HepG2 (cell line): ENCODE results near the gene AFAP1. TPM values are rescaled to one million over a fixed set of nuclear protein-coding genes. Genes with fewer than 3 reads are reported as not detected.
A peak's percentile ranks its signal among the peaks of the same experiment; 100 is the strongest.

Experiments
- ATAC-seq: fragments of 200-7000 bp; cut with Tn5 transposase; 3 replicates; pipeline ENCODE4 v1.9.1; 2020; ENCODE audit warnings: mild to moderate bottlenecking, moderate library complexity
- BruUV-seq: library from RNA; stranded (reverse); fragments of 400-500 nt; replicated peaks from 2 replicates; lab custom pipeline; 2021; lab: Mats Ljungman, UMichigan
- CTCF ChIA-PET: fragments of 300-600 bp; formaldehyde crosslinking; extraction: SDS; loops from one replicate; lab custom pipeline; 2021; ENCODE audit warnings: low total read pairs, inconsistent platforms, low intra/inter-chr PET ratio; lab: Yijun Ruan, JAX
- POLR2A ChIA-PET: fragments of 350-600 bp; sonication (Branson Sonifier 250); formaldehyde crosslinking; loops from one replicate; lab custom pipeline; 2020; ENCODE audit warnings: antibody characterized with exemption, inconsistent platforms; lab: Yijun Ruan, JAX
- DNase-seq: peaks from one replicate; pipeline ENCODE4 v3.0.0-alpha.2; 2015; ENCODE audit warnings: low spot score
- FAIRE-seq: peaks from 3 replicates; lab custom pipeline; 2011; peaks lifted over from hg19 to GRCh38; lab: Jason Lieb, UNC
- H2AFZ ChIP-seq: one replicate; pipeline ENCODE4 v1.6.1; 2011; ENCODE audit warnings: low read length, inconsistent platforms
- H3K27ac ChIP-seq: fragments of 300-600 bp; 3 replicates; pipeline ENCODE4 v1.8.0; 2011; ENCODE audit warnings: mixed run types, mild to moderate bottlenecking, mixed read lengths, low read length, inconsistent platforms; ENCODE audit not compliant: insufficient read depth; ENCODE audit errors: extremely low read length
- H3K27me3 ChIP-seq, 2 experiments: fragments of 200-600 bp in 1 of 2; 2 replicates in 1 of 2; 3 replicates in 1 of 2; pipeline versions ENCODE4 v1.6.0 to v1.8.0; 2011; ENCODE audit warnings: low read length in 2 of 2, mild to moderate bottlenecking in 2 of 2, moderate library complexity in 2 of 2, inconsistent platforms in 1 of 2; ENCODE audit not compliant: insufficient read depth in 2 of 2, control insufficient read depth in 1 of 2
- H3K36me3 ChIP-seq, 2 experiments: fragments of 200-600 bp in 1 of 2; replicated peaks in 1 of 2; 2 replicates in 1 of 2; 3 replicates in 1 of 2; pipeline versions ENCODE4 v1.5.1 to v1.8.0; 2011; ENCODE audit warnings: low read length in 2 of 2, inconsistent platforms in 1 of 2; ENCODE audit not compliant: insufficient read depth in 2 of 2, control insufficient read depth in 1 of 2
- H3K4me1 ChIP-seq: 2 replicates; pipeline ENCODE4 v1.5.1; 2012; ENCODE audit warnings: low read length, inconsistent platforms; ENCODE audit not compliant: insufficient read depth
- H3K4me2 ChIP-seq: 2 replicates; pipeline ENCODE4 v1.6.0; 2011; ENCODE audit warnings: low read depth, low read length, inconsistent platforms
- H3K4me3 ChIP-seq, 3 experiments: fragments of 200-600 bp in 1 of 3; sonication (generic), shearing (Covaris generic) in 1 of 3; replicated peaks in 1 of 3; 2 replicates each; pipeline ENCODE4 v1.5.1; 2011 to 2016; ENCODE audit warnings: low read length in 3 of 3, inconsistent platforms in 2 of 3, low read depth in 2 of 3, mild to moderate bottlenecking in 2 of 3, control low read depth in 1 of 3, mixed read lengths in 1 of 3; ENCODE audit not compliant: insufficient read depth in 1 of 3
- H3K79me2 ChIP-seq: one replicate; pipeline ENCODE4 v1.6.1; 2011; ENCODE audit warnings: low read length, inconsistent platforms; ENCODE audit not compliant: insufficient read depth
- H3K9ac ChIP-seq: 2 replicates; pipeline ENCODE4 v1.6.0; 2011; ENCODE audit warnings: mild to moderate bottlenecking, low read depth, low read length, inconsistent platforms; ENCODE audit not compliant: insufficient read depth
- H3K9me3 ChIP-seq: 2 replicates; pipeline ENCODE4 v1.5.1; 2012; ENCODE audit warnings: mild to moderate bottlenecking, low read length
- H4K20me1 ChIP-seq: 2 replicates; pipeline ENCODE4 v1.6.0; 2011; ENCODE audit warnings: inconsistent platforms, mild to moderate bottlenecking, low read length, moderate library complexity; ENCODE audit not compliant: insufficient read depth
- DMAP1 ChIP-seq: IDR thresholded peaks from 2 replicates; pipeline ENCODE4 v1.6.1; 2016
- MXD1 ChIP-seq: sonication (generic); formaldehyde crosslinking; IDR thresholded peaks from 2 replicates; pipeline ENCODE4 v1.4.0; 2020; ENCODE audit warnings: mild to moderate bottlenecking, missing genetic modification reagents
- NAIF1 ChIP-seq: sonication (generic); formaldehyde crosslinking; IDR thresholded peaks from 2 replicates; pipeline ENCODE4 v1.5.0; 2020; ENCODE audit warnings: mild to moderate bottlenecking, missing genetic modification reagents, borderline replicate concordance
- NFIB ChIP-seq: sonication (generic); formaldehyde crosslinking; IDR thresholded peaks from 2 replicates; pipeline ENCODE4 v1.9.0; 2021; ENCODE audit warnings: missing genetic modification reagents, mild to moderate bottlenecking, borderline replicate concordance
- SIN3A ChIP-seq: IDR thresholded peaks from 2 replicates; pipeline ENCODE4 v1.6.1; 2011; ENCODE audit warnings: low read depth, mild to moderate bottlenecking, control low read depth, low read length, borderline replicate concordance
- SRY ChIP-seq: sonication (generic); formaldehyde crosslinking; IDR thresholded peaks from 2 replicates; pipeline ENCODE4 v1.8.0; 2022; ENCODE audit warnings: mild to moderate bottlenecking, missing genetic modification reagents
- XBP1 ChIP-seq: sonication (generic); formaldehyde crosslinking; IDR thresholded peaks from 2 replicates; pipeline ENCODE4 v1.5.0; 2020; ENCODE audit warnings: missing genetic modification reagents
- ZBTB38 ChIP-seq: sonication (generic); formaldehyde crosslinking; IDR thresholded peaks from 2 replicates; pipeline ENCODE4 v1.5.1; 2020; ENCODE audit warnings: mild to moderate bottlenecking, missing genetic modification reagents
- ZNF280B ChIP-seq: sonication (generic); formaldehyde crosslinking; IDR thresholded peaks from 2 replicates; pipeline ENCODE4 v1.5.0; 2020; ENCODE audit warnings: missing genetic modification reagents, mild to moderate bottlenecking, borderline replicate concordance
- ZNF280D ChIP-seq: sonication (generic); formaldehyde crosslinking; IDR thresholded peaks from 2 replicates; pipeline ENCODE4 v1.5.1; 2020; ENCODE audit warnings: mild to moderate bottlenecking, missing genetic modification reagents
- ZNF83 ChIP-seq: sonication (generic); formaldehyde crosslinking; IDR thresholded peaks from 2 replicates; pipeline ENCODE4 v1.4.0; 2020; ENCODE audit warnings: missing genetic modification reagents, mild to moderate bottlenecking, borderline replicate concordance
- ZSCAN25 ChIP-seq: sonication (generic); formaldehyde crosslinking; IDR thresholded peaks from 2 replicates; pipeline ENCODE4 v1.8.0; 2022; ENCODE audit warnings: mild to moderate bottlenecking, missing genetic modification reagents
- WGBS: methylation state at CpG from one replicate; pipeline ENCODE4 v1.1.6; 2017; ENCODE audit warnings: low lambda C conversion rate; 5-methylcytosine and 5-hydroxymethylcytosine counted together
- in situ Hi-C: cut with HindIII; loops from 2 replicates; pipeline ENCODE4 v1.10.0; 2017; ENCODE audit warnings: low pct_unique_long_range_greater_than_20kb; ENCODE audit not compliant: extremely low pct_ligation_motif_present
- intact Hi-C: fragments of 100-400 bp; cut with micrococcal nuclease; formaldehyde crosslinking; loops from one replicate; pipeline ENCODE4 v1.10.0; 2022; ENCODE audit not compliant: unreplicated experiment
- polyA plus RNA-seq, 8 experiments: library from polyadenylated mRNA; depleted of rRNA in 3 of 8; stranded (reverse) in 7 of 8; unstranded in 1 of 8; fragments of >200 nt; fragmentation: Illumina TruSeq in 4 of 8; extraction: Trizol in 4 of 8; gene quantifications; 2 replicates each; pipeline versions ENCODE4 v1.2.1 to v1.2.3, GENCODE V29; 2011 to 2016; ENCODE audit warnings: low read depth in 4 of 8, missing spikeins in 1 of 8, mixed read lengths in 1 of 8; ENCODE audit not compliant: insufficient read depth in 1 of 8
- total RNA-seq, 5 experiments: library from RNA; depleted of rRNA; stranded (reverse); fragments of >200 nt; fragmentation: Illumina TruSeq; extraction: Trizol; gene quantifications; 2 replicates each; pipeline ENCODE4 v1.2.3, GENCODE V29; 2016; ENCODE audit warnings: low read depth in 1 of 5

The AFAP1 gene
- total and polyA plus RNA-seq, 2 of the 13 experiments (the other 11 are each of a cell fraction or from before 2014, with no cell fraction given), result 2.5 TPM

- Histone ChIP-seq H2AFZ (no peak overlapping the region), H4K20me1 (no peaks in the 10 kb centered on the region), H3K27me3 (no peaks in the 10 kb centered on the region), H3K79me2 (no peaks in the 10 kb centered on the region), H3K4me2 (no peak overlapping the region), H3K27ac (no peak overlapping the region), H3K9me3 (no peaks in the 10 kb centered on the region), H3K9ac (no peak overlapping the region), H3K4me3 (no peak overlapping the region), H3K4me1 (peaks cover 88% of the 10 kb centered on the region), H3K36me3 (peaks cover 5 to 11% of the 10 kb centered on the region in 2 experiments; a peak in 4 of 5 replicates)
- CTCF ChIA-PET, result interaction anchor here (1.1 to 2.2 kb wide), 3 partner anchors 33 to 217 kb away, joined by 4 to 11 read pairs (median 5); no protein-coding TSS in a partner anchor
- DNase-seq, result no peak
- 95% methylated on average over 20 of the region's 20 CpGs for WGBS
- no peak for ATAC-seq
- POLR2A ChIA-PET, result no interaction called here
- TF ChIP-seq ZNF280B (CRISPR knock-in tag), result 0 out of 2 replicates have a peak, but pooled peaks have one; percentile 31
- TF ChIP-seq ZNF83 (CRISPR knock-in tag), result no peak
- in situ Hi-C loops (loop anchor here (5.0 kb wide), 1 partner anchor 33 kb away; no protein-coding TSS in a partner anchor), intact Hi-C loops (loop anchor here (1.0 to 5.0 kb wide), 2 partner anchors 33 to 218 kb away; no protein-coding TSS in a partner anchor)
- no peak for FAIRE-seq
- no TSS peak for BruUV-seq
Measured at GRCh38 chr4:7769396-7770223, 170.1 kb downstream of the AFAP1 start.

GRCh38 chr4:7768736-7769135, 170.9 kb downstream of the AFAP1 start:
- Histone ChIP-seq H3K4me3 (no peak overlapping the region), H4K20me1 (no peaks in the 10 kb centered on the region), H3K27ac (no peak overlapping the region), H3K9ac (no peak overlapping the region), H3K36me3 (peaks cover 6 to 11% of the 10 kb centered on the region in 2 experiments; a peak in 4 of 5 replicates), H3K79me2 (no peaks in the 10 kb centered on the region), H3K9me3 (no peaks in the 10 kb centered on the region), H3K4me1 (peaks cover 87% of the 10 kb centered on the region), H2AFZ (no peak overlapping the region), H3K27me3 (no peaks in the 10 kb centered on the region), H3K4me2 (no peak overlapping the region)
- in situ Hi-C loops, result loop anchor here (5.0 kb wide), 1 partner anchor 34 kb away; no protein-coding TSS in a partner anchor
- ChIA-PET CTCF (no interaction called here), POLR2A (no interaction called here)
- no peak for ATAC-seq
- WGBS, result 93% methylated on average over 11 of the region's 16 CpGs
- no peak for FAIRE-seq
- DNase-seq, result no peak
- intact Hi-C loops, result no loop called here
- TF ChIP-seq XBP1 (CRISPR knock-in tag) (no peak), SRY (no peak), DMAP1 (CRISPR knock-in tag) (no peak), ZNF280D (CRISPR knock-in tag) (no peak), MXD1 (CRISPR knock-in tag) (no peak), ZSCAN25 (CRISPR knock-in tag) (no peak), SIN3A (no peak), NFIB (no peak), ZBTB38 (CRISPR knock-in tag) (no peak), NAIF1 (CRISPR knock-in tag) (no peak)
- BruUV-seq, result no TSS peak
